Thymus (tissue), 11 donors: Measurements from ENCODE around the gene FMO5. TPM values are rescaled to one million over a fixed set of nuclear protein-coding genes. Genes with fewer than 3 reads are reported as not detected.
"Not testable (repeated sequence)": the region's sequence is repeated elsewhere in the genome, so short reads cannot be mapped to it uniquely, and the experiment has no call there.

Source experiments
- DNase-seq, 9 donors: peaks; one replicate each; pipeline ENCODE4 v3.0.0-alpha.2; 2013; ENCODE audit warnings: low spot score in 9 of 9, low read depth in 6 of 9, missing footprints in 1 of 9
- H3K27ac ChIP-seq, 2 donors: one replicate each; pipeline ENCODE4 v1.5.1; 2013; ENCODE audit warnings: control low read depth in 1 of 2, low read depth in 1 of 2, low read length in 1 of 2, mild to moderate bottlenecking in 1 of 2, moderate library complexity in 1 of 2
- H3K27me3 ChIP-seq, 2 donors: one replicate each; pipeline ENCODE4 v1.5.1; 2013; ENCODE audit warnings: low read length in 1 of 2; ENCODE audit not compliant: control insufficient read depth in 2 of 2, insufficient read depth in 1 of 2
- H3K36me3 ChIP-seq, 2 donors: one replicate each; pipeline ENCODE4 v1.5.1; 2013; ENCODE audit warnings: low read length in 1 of 2, mild to moderate bottlenecking in 1 of 2, moderate library complexity in 1 of 2; ENCODE audit not compliant: control insufficient read depth in 2 of 2, insufficient read depth in 2 of 2
- H3K4me1 ChIP-seq, 2 donors: one replicate each; pipeline ENCODE4 v1.5.1; 2013; ENCODE audit warnings: low read length in 2 of 2; ENCODE audit not compliant: control insufficient read depth in 2 of 2, insufficient read depth in 2 of 2
- H3K4me3 ChIP-seq, 2 donors: one replicate each; pipeline ENCODE4 v1.5.1; 2013; ENCODE audit warnings: low read length in 2 of 2, control low read depth in 1 of 2, mild to moderate bottlenecking in 1 of 2
- H3K9me3 ChIP-seq, 2 donors: one replicate each; pipeline ENCODE4 v1.5.1; 2013; ENCODE audit warnings: low read length in 1 of 2, mild to moderate bottlenecking in 1 of 2; ENCODE audit not compliant: control insufficient read depth in 2 of 2, insufficient read depth in 1 of 2
- WGBS: extraction: QIAGEN DNeasy Blood & Tissue Kit; methylation state at CpG from one replicate; pipeline ENCODE4 v1.1.7; 2013; 5-methylcytosine and 5-hydroxymethylcytosine counted together
- polyA plus RNA-seq: library from polyadenylated mRNA; stranded (reverse); fragments of 200-250 nt; gene quantifications from one replicate; pipeline ENCODE4 v1.2.3, GENCODE V29; 2013
- total RNA-seq: library from RNA; stranded (reverse); fragments of 120-200 nt; gene quantifications from one replicate; pipeline ENCODE4 v1.2.4, GENCODE V29; 2013
- donor health status: healthy.

The FMO5 gene
- total and polyA plus RNA-seq, 2 donors: 0.76 to 4.7 TPM

- no peak for DNase-seq
- Histone ChIP-seq H3K27ac (no peak overlapping the region), H3K27me3 (no peaks in the 10 kb centered on the region), H3K4me3 (no peak overlapping the region), H3K9me3 (peaks cover 0 to 5% of the 10 kb centered on the region in 2 donors), H3K36me3 (no peaks in the 10 kb centered on the region), H3K4me1 (peaks cover 6 to 9% of the 10 kb centered on the region in 2 donors)
- 89% methylated on average over 6 of the region's 6 CpGs for WGBS
These were observed 55.1 kb downstream of the FMO5 start for GRCh38 chr1:147169840-147170674.

GRCh38 chr1:147169171-147169570 is 56.0 kb downstream of the FMO5 start:
- Histone ChIP-seq H3K9me3 (peaks cover 0 to 5% of the 10 kb centered on the region in 2 donors), H3K4me3 (no peak overlapping the region), H3K4me1 (peaks cover 6 to 9% of the 10 kb centered on the region in 2 donors), H3K36me3 (no peaks in the 10 kb centered on the region), H3K27ac (no peak overlapping the region), H3K27me3 (no peaks in the 10 kb centered on the region)
- WGBS: 99% methylated on average over 3 of the region's 3 CpGs
- no peak for DNase-seq

- DNase-seq: no peak
- Histone ChIP-seq H3K9me3 (peaks cover 0 to 5% of the 10 kb centered on the region in 2 donors), H3K36me3 (no peaks in the 10 kb centered on the region), H3K4me1 (peaks cover 6 to 9% of the 10 kb centered on the region in 2 donors), H3K27me3 (no peaks in the 10 kb centered on the region), H3K27ac (no peak overlapping the region), H3K4me3 (no peak overlapping the region)
- WGBS: 96% methylated on average over 2 of the region's 2 CpGs
These were observed 56.5 kb downstream of the FMO5 start for GRCh38 chr1:147168626-147169058.

- Histone ChIP-seq H3K27ac (no peak overlapping the region), H3K9me3 (no peaks in the 10 kb centered on the region), H3K36me3 (no peaks in the 10 kb centered on the region), H3K4me3 (no peak overlapping the region), H3K27me3 (no peaks in the 10 kb centered on the region), H3K4me1 (peaks cover 6 to 9% of the 10 kb centered on the region in 2 donors)
- WGBS: 93% methylated on average over 1 of the region's 1 CpG
- no peak for DNase-seq
These were observed 57.8 kb downstream of the FMO5 start for GRCh38 chr1:147167365-147167764.

GRCh38 chr1:147163019-147163418 is 62.1 kb downstream of the FMO5 start:
- no peak for DNase-seq
- H3K9me3 ChIP-seq: no peaks in the 10 kb centered on the region
- peaks cover 13 to 28% of the 10 kb centered on the region in 2 donors for H3K36me3 ChIP-seq
- 98% methylated on average over 1 of the region's 1 CpG for WGBS
- H3K4me3 ChIP-seq: no peak overlapping the region
- no peaks in the 10 kb centered on the region for H3K27me3 ChIP-seq
- H3K27ac ChIP-seq: no peak overlapping the region
- no peaks in the 10 kb centered on the region for H3K4me1 ChIP-seq

- no peak for DNase-seq
- no peaks in the 10 kb centered on the region for H3K27me3 ChIP-seq
These were observed 63.0 kb downstream of the FMO5 start for GRCh38 chr1:147162093-147162492.

GRCh38 chr1:147157116-147157515 is 68.0 kb downstream of the FMO5 start:
- not testable (repeated sequence) for H3K4me3 ChIP-seq, H3K9me3 ChIP-seq, H3K27ac ChIP-seq, H3K27me3 ChIP-seq, DNase-seq, H3K4me1 ChIP-seq
- 96% methylated on average over 2 of the region's 2 CpGs for WGBS
- H3K36me3 ChIP-seq: peaks cover 13 to 29% of the 10 kb centered on the region in 2 donors

More at GRCh38 chr1:147162093-147162492, 63.0 kb downstream of the FMO5 start:
- H3K36me3 ChIP-seq: peaks cover 13 to 31% of the 10 kb centered on the region in 2 donors
- no peak overlapping the region for H3K27ac ChIP-seq
- no peaks in the 10 kb centered on the region for H3K9me3 ChIP-seq
- H3K4me1 ChIP-seq: no peaks in the 10 kb centered on the region
- H3K4me3 ChIP-seq: no peak overlapping the region

- Histone ChIP-seq H3K36me3 (peaks cover 13 to 28% of the 10 kb centered on the region in 2 donors), H3K27ac (no peak overlapping the region), H3K4me1 (no peaks in the 10 kb centered on the region), H3K9me3 (no peaks in the 10 kb centered on the region), H3K4me3 (no peak overlapping the region), H3K27me3 (no peaks in the 10 kb centered on the region)
- no peak for DNase-seq
- WGBS: 96% methylated on average over 3 of the region's 3 CpGs
These were observed 68.5 kb downstream of the FMO5 start for GRCh38 chr1:147156642-147157041.

- H3K9me3 ChIP-seq: no peaks in the 10 kb centered on the region
- no peaks in the 10 kb centered on the region for H3K27me3 ChIP-seq
- no peak overlapping the region for H3K4me3 ChIP-seq
- WGBS: 94% methylated on average over 3 of the region's 3 CpGs
- no peak for DNase-seq
- no peaks in the 10 kb centered on the region for H3K4me1 ChIP-seq
- peaks cover 0 to under 1% of the 10 kb centered on the region in 2 donors for H3K36me3 ChIP-seq
- no peak overlapping the region for H3K27ac ChIP-seq
These were observed 72.4 kb downstream of the FMO5 start for GRCh38 chr1:147152772-147153171.
